Adipocyte (in vitro differentiated cells): Measurements from ENCODE around the gene PRM1.

Source experiments
- DNase-seq: peaks from one replicate; pipeline ENCODE4 v3.0.0-alpha.2; 2015; ENCODE audit warnings: low read depth
- H3K27me3 ChIP-seq: replicated peaks from 2 replicates; pipeline ENCODE4 v1.7.0; 2013; ENCODE audit warnings: mild to moderate bottlenecking, low read length, moderate library complexity; ENCODE audit not compliant: control insufficient read depth, insufficient read depth
- H3K36me3 ChIP-seq: 2 replicates; pipeline ENCODE4 v1.7.0; 2013; ENCODE audit warnings: low read length, mild to moderate bottlenecking, moderate library complexity; ENCODE audit not compliant: control insufficient read depth, insufficient read depth, severe bottlenecking
- H3K4me1 ChIP-seq: 2 replicates; pipeline ENCODE4 v1.7.0; 2013; ENCODE audit warnings: mild to moderate bottlenecking, low read length, moderate library complexity; ENCODE audit not compliant: control insufficient read depth, insufficient read depth
- H3K4me3 ChIP-seq: 2 replicates; pipeline ENCODE4 v1.7.0; 2013; ENCODE audit warnings: mild to moderate bottlenecking, low read length, moderate library complexity
- H3K9ac ChIP-seq: 2 replicates; pipeline ENCODE4 v1.7.0; 2013; ENCODE audit warnings: mild to moderate bottlenecking, low read length, moderate library complexity
- H3K9me3 ChIP-seq: 2 replicates; pipeline ENCODE4 v1.7.0; 2013; ENCODE audit warnings: mild to moderate bottlenecking, low read length, moderate library complexity; ENCODE audit not compliant: control insufficient read depth

The PRM1 gene, protein sequence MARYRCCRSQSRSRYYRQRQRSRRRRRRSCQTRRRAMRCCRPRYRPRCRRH

DNA sequence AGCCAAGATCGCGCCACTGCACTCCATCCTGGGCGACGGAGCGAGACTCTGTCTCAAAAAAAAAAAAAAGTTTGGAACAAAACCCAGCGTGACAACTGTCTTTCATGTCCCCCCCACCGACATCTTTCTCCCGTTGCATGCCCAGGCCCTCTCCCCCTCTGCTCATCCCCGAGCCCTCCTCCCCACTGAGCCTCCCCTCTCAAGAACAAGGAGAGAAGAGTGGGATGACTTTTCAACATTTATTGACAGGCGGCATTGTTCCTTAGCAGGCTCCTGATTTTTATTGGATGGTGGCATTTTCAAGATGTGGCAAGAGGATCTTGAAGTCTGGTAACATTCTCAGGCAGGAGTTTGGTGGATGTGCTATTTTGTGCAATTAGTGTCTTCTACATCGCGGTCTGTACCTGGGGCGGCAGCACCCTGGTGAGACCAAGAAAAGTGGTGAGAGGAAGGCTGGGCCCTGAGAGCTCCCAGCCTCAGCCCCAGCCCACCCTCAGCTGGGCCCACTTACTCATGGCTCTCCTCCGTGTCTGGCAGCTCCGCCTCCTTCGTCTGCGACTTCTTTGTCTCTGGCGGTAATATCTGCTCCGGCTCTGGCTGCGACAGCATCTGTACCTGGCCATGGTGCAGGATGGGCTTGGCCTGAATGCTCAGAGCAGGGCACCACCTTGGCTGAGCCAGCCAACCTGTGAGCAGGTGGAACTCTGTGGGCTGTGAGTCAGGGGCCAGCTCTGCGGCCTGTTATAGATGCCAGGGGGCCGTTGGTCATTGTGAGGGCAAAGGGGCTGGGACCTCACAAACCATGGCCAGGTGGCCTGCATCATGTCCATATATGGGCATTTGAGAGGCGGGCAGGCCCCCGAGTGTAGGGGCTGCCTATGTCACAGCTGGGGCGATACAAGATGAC, at the start of gene PRM1:
PRM1 (minus strand) TSS at position 715 of the 907 bp plus-strand sequence; CDS start at position 623, 92 bp downstream.
- Histone ChIP-seq H3K27me3 (peaks cover 31% of the 10 kb centered on the region), H3K36me3 (no peaks in the 10 kb centered on the region), H3K4me3 (no peak within 1 kb of the TSS), H3K9ac (no peak within 1 kb of the TSS), H3K4me1 (no peaks in the 10 kb centered on the region), H3K9me3 (peaks cover 4% of the 10 kb centered on the region)
- no peak for DNase-seq

- Histone ChIP-seq H3K4me1 (peaks cover 22% of the 10 kb centered on the region), H3K9me3 (no peaks in the 10 kb centered on the region), H3K9ac (no peak overlapping the region), H3K4me3 (no peak overlapping the region), H3K36me3 (no peaks in the 10 kb centered on the region), H3K27me3 (no peaks in the 10 kb centered on the region)
- no peak for DNase-seq
Observed at GRCh38 chr16:11330526-11331237, 49.6 kb upstream of the PRM1 start.

GRCh38 chr16:11329891-11330290, 48.8 kb upstream of the PRM1 start:
- peaks cover 22% of the 10 kb centered on the region for H3K4me1 ChIP-seq
- H3K27me3 ChIP-seq = no peaks in the 10 kb centered on the region
- no peaks in the 10 kb centered on the region for H3K36me3 ChIP-seq
- no peak overlapping the region for H3K9ac ChIP-seq
- no peaks in the 10 kb centered on the region for H3K9me3 ChIP-seq
- DNase-seq = no peak
- H3K4me3 ChIP-seq = no peak overlapping the region

GRCh38 chr16:11329071-11329491, 48.0 kb upstream of the PRM1 start:
- H3K27me3 ChIP-seq = no peaks in the 10 kb centered on the region
- H3K4me1 ChIP-seq = peaks cover 22% of the 10 kb centered on the region
- no peak overlapping the region for H3K9ac ChIP-seq
- no peaks in the 10 kb centered on the region for H3K36me3 ChIP-seq
- H3K9me3 ChIP-seq = no peaks in the 10 kb centered on the region
- H3K4me3 ChIP-seq = peak overlapping the region; percentile 67
- DNase-seq = peak; percentile 36

DNA sequence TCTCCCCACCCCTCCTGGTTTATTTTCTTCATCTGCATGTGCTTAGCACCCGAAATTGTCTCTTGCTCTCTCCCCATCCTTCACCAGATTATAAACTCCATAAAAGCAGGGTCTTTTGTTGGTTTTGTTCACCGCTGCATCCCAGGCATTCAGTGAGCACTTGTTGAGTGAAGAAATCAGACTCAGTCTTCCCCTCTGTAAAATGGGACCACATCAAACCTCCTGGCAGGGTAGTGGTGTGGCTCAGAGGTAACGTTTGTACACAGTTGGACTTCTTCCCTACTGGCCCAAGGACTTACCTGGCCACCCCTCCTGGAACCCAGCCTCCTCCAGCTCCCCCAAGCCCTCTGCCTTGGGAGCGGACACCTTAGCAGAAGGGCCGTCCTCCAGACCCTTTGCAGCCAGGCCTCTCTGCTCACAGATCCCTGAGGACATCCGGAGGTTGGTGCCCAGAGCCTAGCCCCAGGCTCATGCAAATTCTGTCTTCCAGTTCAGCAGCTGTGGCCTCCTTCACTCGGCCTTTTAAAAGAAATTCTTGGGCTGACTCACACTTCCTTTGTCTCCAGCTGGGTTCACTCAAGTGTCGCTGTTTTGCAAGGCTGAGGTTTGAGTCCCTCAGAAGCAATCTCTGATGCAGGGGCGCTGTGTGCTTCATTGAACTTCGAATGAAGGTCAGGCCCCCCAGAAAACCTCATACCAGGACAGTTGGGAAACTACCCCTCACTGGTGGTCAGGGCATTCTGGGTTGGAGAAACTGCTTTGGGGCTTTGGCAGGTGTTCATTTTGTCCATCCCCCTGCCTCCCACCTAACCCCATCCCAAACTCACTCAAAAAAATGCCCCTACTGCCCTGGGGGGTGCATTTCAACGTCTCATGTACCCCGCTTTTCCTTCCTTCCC, 47.3 kb upstream of the PRM1 start:
- H3K36me3 ChIP-seq = no peaks in the 10 kb centered on the region
- DNase-seq = peak; percentile 98
- no peaks in the 10 kb centered on the region for H3K9me3 ChIP-seq
- H3K4me1 ChIP-seq = peaks cover 22% of the 10 kb centered on the region
- H3K4me3 ChIP-seq = peak overlapping the region; percentile 67
- H3K27me3 ChIP-seq = no peaks in the 10 kb centered on the region
- no peak overlapping the region for H3K9ac ChIP-seq

DNA sequence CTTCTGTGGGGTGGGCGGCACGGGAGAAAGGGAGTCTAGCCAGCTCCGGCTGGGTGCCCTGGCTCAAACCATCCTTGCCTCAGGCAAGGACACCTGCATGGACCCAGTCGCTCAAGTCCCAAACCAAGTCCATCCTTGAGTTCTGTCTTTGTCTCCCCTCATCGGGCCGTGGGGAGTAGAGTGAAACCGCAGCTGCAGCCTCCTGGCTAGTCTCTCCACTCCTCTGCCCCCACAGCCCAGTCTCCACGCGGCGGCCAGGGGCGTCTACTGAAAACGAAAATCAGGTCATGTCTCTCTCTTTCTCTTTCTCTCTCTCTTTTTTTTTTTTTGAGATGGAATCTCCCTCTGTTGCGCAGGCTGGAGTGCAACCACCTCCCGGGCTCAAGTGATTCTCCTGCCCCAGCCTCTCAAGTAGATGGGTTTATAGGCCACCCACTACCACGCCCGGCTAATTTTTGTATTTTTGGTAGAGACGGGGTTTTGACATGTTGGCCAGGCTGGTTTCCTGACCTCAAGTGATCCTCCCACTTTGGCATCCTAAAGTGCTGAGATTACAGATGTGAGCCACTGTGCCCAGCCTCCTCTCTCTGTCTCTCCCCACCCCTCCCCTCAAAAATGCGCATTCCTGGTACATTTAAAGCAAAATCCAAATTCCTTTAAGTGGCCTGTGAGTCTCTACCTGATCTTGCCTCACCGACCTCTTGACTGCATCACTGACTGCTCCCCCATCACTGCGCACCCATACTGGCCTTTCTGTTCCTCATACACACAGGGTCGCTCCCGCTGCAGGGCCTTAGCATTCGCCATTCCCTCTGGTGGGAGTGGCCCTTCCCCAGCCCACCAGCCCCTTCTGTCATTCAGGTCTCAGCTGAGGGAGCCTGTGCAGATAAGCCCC, 46.4 kb upstream of the PRM1 start:
- Histone ChIP-seq H3K9me3 (no peaks in the 10 kb centered on the region), H3K4me3 (no peak overlapping the region), H3K4me1 (peaks cover 22% of the 10 kb centered on the region), H3K36me3 (no peaks in the 10 kb centered on the region), H3K9ac (no peak overlapping the region), H3K27me3 (no peaks in the 10 kb centered on the region)
- no peak for DNase-seq

- peaks cover 22% of the 10 kb centered on the region for H3K4me1 ChIP-seq
Observed at GRCh38 chr16:11326737-11327276, 45.7 kb upstream of the PRM1 start.

GRCh38 chr16:11326084-11326736, 45.1 kb upstream of the PRM1 start:
- Histone ChIP-seq H3K9ac (no peak overlapping the region), H3K27me3 (no peaks in the 10 kb centered on the region), H3K9me3 (no peaks in the 10 kb centered on the region), H3K4me3 (no peak overlapping the region), H3K4me1 (peaks cover 22% of the 10 kb centered on the region), H3K36me3 (no peaks in the 10 kb centered on the region)
- DNase-seq = no peak

More at GRCh38 chr16:11326737-11327276, 45.7 kb upstream of the PRM1 start:
- no peaks in the 10 kb centered on the region for H3K27me3 ChIP-seq
- no peak overlapping the region for H3K9ac ChIP-seq
- DNase-seq = no peak
- no peak overlapping the region for H3K4me3 ChIP-seq
- no peaks in the 10 kb centered on the region for H3K36me3 ChIP-seq
- no peaks in the 10 kb centered on the region for H3K9me3 ChIP-seq

DNA sequence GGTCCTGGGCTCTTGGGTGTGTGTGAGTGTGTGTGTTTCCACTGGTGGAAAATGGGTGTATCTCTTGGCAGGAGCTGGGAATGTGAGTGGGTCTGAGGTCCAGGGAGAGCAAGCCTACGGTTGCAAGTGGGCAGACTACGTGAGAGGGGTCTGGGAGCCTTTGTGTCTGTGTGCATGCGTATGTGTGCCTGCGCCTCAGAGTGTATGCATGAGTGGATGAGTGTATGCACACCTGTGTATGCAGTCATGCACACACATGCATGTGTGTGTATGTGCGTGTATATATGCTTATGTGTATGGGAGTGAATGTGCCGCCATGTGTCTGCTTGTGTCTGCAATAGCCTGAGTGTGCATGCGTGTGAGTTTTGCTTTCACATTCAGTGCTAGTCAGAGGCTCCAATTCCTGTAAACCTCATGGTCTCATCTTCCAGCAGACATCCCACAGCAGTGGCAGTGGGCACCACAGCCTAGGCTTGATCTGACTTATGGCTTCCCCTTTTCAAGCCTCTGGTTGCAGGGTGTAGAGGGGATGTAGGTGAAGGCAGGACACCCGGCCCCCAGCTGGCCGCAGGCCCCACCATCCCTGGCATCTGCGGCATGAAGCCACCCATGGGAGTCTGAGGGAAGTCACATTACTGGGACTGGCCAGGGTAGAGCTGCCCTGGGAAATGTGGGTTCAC, 44.4 kb upstream of the PRM1 start:
- DNase-seq = no peak
- H3K4me1 ChIP-seq = peaks cover 22% of the 10 kb centered on the region
- H3K4me3 ChIP-seq = no peak overlapping the region
- H3K36me3 ChIP-seq = no peaks in the 10 kb centered on the region
- H3K27me3 ChIP-seq = no peaks in the 10 kb centered on the region
- no peak overlapping the region for H3K9ac ChIP-seq
- H3K9me3 ChIP-seq = no peaks in the 10 kb centered on the region
